Liver (tissue), 9 donors: ENCODE data around the gene PGLYRP3. TPM values are rescaled to one million over a fixed set of nuclear protein-coding genes. Genes with fewer than 3 reads are reported as not detected.

ENCODE experiments used
- DNase-seq: peaks from one replicate; pipeline ENCODE4 v3.0.0-alpha.2; 2017; ENCODE audit warnings: low spot score
- H3K27ac ChIP-seq, 2 donors: one replicate each; pipeline ENCODE4 v1.7.0; 2013; ENCODE audit warnings: inconsistent platforms in 2 of 2, low read length in 2 of 2, control low read depth in 1 of 2, low read depth in 1 of 2, mild to moderate bottlenecking in 1 of 2
- H3K27me3 ChIP-seq, 4 donors: one replicate each; pipeline versions ENCODE4 v1.6.1 to v1.7.0; 2013; ENCODE audit warnings: low read length in 3 of 4, inconsistent platforms in 1 of 4, mild to moderate bottlenecking in 1 of 4, moderate library complexity in 1 of 4; ENCODE audit not compliant: control insufficient read depth in 4 of 4, insufficient read depth in 4 of 4
- H3K36me3 ChIP-seq, 4 donors: one replicate each; pipeline versions ENCODE4 v1.6.1 to v1.7.0; 2013; ENCODE audit warnings: low read length in 3 of 4, mild to moderate bottlenecking in 3 of 4, low read depth in 1 of 4, moderate library complexity in 1 of 4; ENCODE audit not compliant: control insufficient read depth in 4 of 4, insufficient read depth in 3 of 4
- H3K4me1 ChIP-seq, 4 donors: one replicate each; pipeline versions ENCODE4 v1.6.1 to v1.7.0; 2013; ENCODE audit warnings: low read length in 3 of 4, mild to moderate bottlenecking in 3 of 4, moderate library complexity in 1 of 4; ENCODE audit not compliant: control insufficient read depth in 4 of 4, insufficient read depth in 4 of 4
- H3K4me3 ChIP-seq, 3 donors: one replicate each; pipeline versions ENCODE4 v1.6.1 to v1.7.0; 2013; ENCODE audit warnings: low read length in 3 of 3, control low read depth in 1 of 3, low read depth in 1 of 3, mild to moderate bottlenecking in 1 of 3
- H3K9ac ChIP-seq, 2 donors: one replicate each; pipeline ENCODE4 v1.7.0; 2013; ENCODE audit warnings: low read length in 2 of 2, mild to moderate bottlenecking in 2 of 2, moderate library complexity in 2 of 2, control low read depth in 1 of 2, low read depth in 1 of 2
- H3K9me3 ChIP-seq, 4 donors: one replicate each; pipeline versions ENCODE4 v1.6.1 to v1.7.0; 2013; ENCODE audit warnings: low read length in 3 of 4; ENCODE audit not compliant: control insufficient read depth in 4 of 4
- EGR1 ChIP-seq, 2 donors: IDR thresholded peaks; 2 replicates each; pipeline ENCODE4 v1.6.1; 2016 to 2018; ENCODE audit warnings: antibody characterized with exemption in 2 of 2, low read depth in 2 of 2
- FOXA1 ChIP-seq: IDR thresholded peaks from 2 replicates; pipeline ENCODE4 v1.6.1; 2016; ENCODE audit warnings: antibody characterized with exemption
- FOXA2 ChIP-seq: IDR thresholded peaks from 2 replicates; pipeline ENCODE4 v1.6.1; 2016; ENCODE audit warnings: antibody characterized with exemption
- GABPA ChIP-seq, 2 donors: IDR thresholded peaks in 1 of 2; conservative IDR thresholded peaks in 1 of 2; 2 replicates each; pipeline ENCODE4 v1.6.1; 2016; ENCODE audit warnings: antibody characterized with exemption in 2 of 2, mild to moderate bottlenecking in 1 of 2, moderate library complexity in 1 of 2
- HNF4A ChIP-seq, 2 donors: conservative IDR thresholded peaks; 2 replicates each; pipeline ENCODE4 v1.6.1; 2016; ENCODE audit warnings: antibody characterized with exemption in 2 of 2, mild to moderate bottlenecking in 2 of 2
- HNF4G ChIP-seq: IDR thresholded peaks from 2 replicates; pipeline ENCODE4 v1.6.1; 2016; ENCODE audit warnings: antibody characterized with exemption
- JUND ChIP-seq, 2 donors: IDR thresholded peaks; 2 replicates each; pipeline ENCODE4 v1.6.1; 2016; ENCODE audit warnings: antibody characterized with exemption in 2 of 2
- NR2F2 ChIP-seq: IDR thresholded peaks from 2 replicates; pipeline ENCODE4 v1.6.1; 2016; ENCODE audit warnings: antibody characterized with exemption
- RAD21 ChIP-seq, 2 donors: IDR thresholded peaks; 2 replicates each; pipeline ENCODE4 v1.6.1; 2016; ENCODE audit warnings: antibody characterized with exemption in 2 of 2, mild to moderate bottlenecking in 2 of 2
- RXRA ChIP-seq, 2 donors: IDR thresholded peaks; 2 replicates each; pipeline ENCODE4 v1.6.1; 2017 to 2018; ENCODE audit warnings: antibody characterized with exemption in 2 of 2, mild to moderate bottlenecking in 1 of 2
- SP1 ChIP-seq: IDR thresholded peaks from 2 replicates; pipeline ENCODE4 v1.6.1; 2018; ENCODE audit warnings: antibody characterized with exemption, mild to moderate bottlenecking
- TAF1 ChIP-seq: conservative IDR thresholded peaks from 2 replicates; pipeline ENCODE4 v1.6.1; 2016; ENCODE audit warnings: antibody characterized with exemption, mild to moderate bottlenecking
- YY1 ChIP-seq: IDR thresholded peaks from 2 replicates; pipeline ENCODE4 v1.6.1; 2016; ENCODE audit warnings: antibody characterized with exemption, mild to moderate bottlenecking
- WGBS: extraction: QIAGEN DNeasy Blood & Tissue Kit; methylation state at CpG from one replicate; pipeline ENCODE4 v1.1.7; 2013; 5-methylcytosine and 5-hydroxymethylcytosine counted together
- polyA plus RNA-seq, 2 donors: library from polyadenylated mRNA; stranded (reverse) in 1 of 2; unstranded in 1 of 2; fragments of 200-250 nt in 1 of 2; fragments of >200 nt in 1 of 2; fragmentation: Nextera tagmentation in 1 of 2; extraction: Ambion mirVana in 1 of 2; gene quantifications; one replicate each; pipeline versions ENCODE4 v1.2.1 to v1.2.3, GENCODE V29; 2013 to 2015
- total RNA-seq, 2 donors: library from RNA; depleted of rRNA; stranded (reverse); fragments of >200 nt; gene quantifications; one replicate each; pipeline ENCODE4 v1.2.3, GENCODE V29; 2014
- TF ChIP-seq, protein P1 (sequence below): IDR thresholded peaks from 2 replicates; pipeline ENCODE4 v1.6.1; 2016; ENCODE audit warnings: antibody characterized with exemption, mild to moderate bottlenecking
- TF ChIP-seq, protein P2 (sequence below): IDR thresholded peaks from 2 replicates; pipeline ENCODE4 v1.6.1; 2016; ENCODE audit warnings: antibody characterized with exemption
- TF ChIP-seq, protein P3 (sequence below): IDR thresholded peaks from 2 replicates; pipeline ENCODE4 v1.6.1; 2016; ENCODE audit warnings: antibody characterized with exemption
- TF ChIP-seq, protein P4 (sequence below): fragments of 150-350 bp; IDR thresholded peaks from 2 replicates; pipeline ENCODE4 v1.5.1; 2017; ENCODE audit warnings: improper control_type of control experiment, low read depth, low read length; ENCODE audit not compliant: missing input control
- donor health status: healthy.
- donor health status: healthy.
- donor health status: healthy.
- donor health status: healthy.
- donor health status: healthy.

The PGLYRP3 gene
- total and polyA plus RNA-seq, 4 donors: not detected

DNA sequence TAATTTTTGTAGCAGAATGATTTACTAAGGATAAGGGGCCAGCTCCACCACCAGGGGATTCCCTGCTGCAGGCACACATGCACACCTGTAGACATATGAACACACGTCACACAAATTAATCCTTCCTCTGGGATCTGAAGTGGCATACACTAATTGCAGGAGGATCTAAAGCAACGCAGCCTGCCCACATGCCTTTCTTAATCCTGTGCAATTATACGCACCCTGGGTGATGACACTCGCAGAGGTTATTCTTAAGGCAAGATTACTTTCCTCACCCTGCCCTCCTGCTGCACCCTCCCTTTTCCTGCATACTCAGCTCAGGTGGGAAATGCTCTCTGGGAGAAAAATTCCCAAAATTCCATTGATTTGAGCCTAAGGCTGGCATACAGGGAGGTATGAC, 60.8 kb downstream of the PGLYRP3 start:
- no peaks in the 10 kb centered on the region for H3K4me1 ChIP-seq

DNA sequence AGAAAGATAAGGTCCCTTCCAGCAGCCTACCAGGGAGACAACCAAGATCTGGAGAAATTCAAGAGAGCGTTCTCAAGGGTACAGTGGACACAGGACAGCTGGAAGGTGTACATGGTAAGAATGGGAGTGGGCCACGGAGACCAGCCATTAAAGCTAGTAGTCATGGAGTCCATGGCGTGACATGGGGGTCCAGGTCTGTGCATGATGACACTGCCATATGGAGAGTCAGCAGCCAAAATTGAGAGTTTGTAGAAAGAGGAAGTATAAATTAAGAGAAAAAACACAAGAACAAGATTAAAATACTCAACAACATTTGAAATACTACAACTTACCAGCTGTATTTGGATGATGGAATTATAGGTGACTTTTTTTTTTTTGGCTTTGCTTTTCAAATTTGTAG, 61.2 kb downstream of the PGLYRP3 start:
- H3K9ac ChIP-seq: no peak overlapping the region
- WGBS: 83% methylated on average over 3 of the region's 3 CpGs
- TF ChIP-seq RAD21 (IDR thresholded peaks at IDR 0.05): no peak
- no peak for TF ChIP-seq HNF4A (conservative IDR thresholded peaks at IDR 0.05)
- TF ChIP-seq YY1: no peak
- TF ChIP-seq RXRA (IDR thresholded peaks at IDR 0.05): no peak
- no peak for TF ChIP-seq EGR1 (IDR thresholded peaks at IDR 0.05; ENCODE audit: low read depth in 2 of 2)
- no peak for TF ChIP-seq NR2F2
- TF ChIP-seq GABPA (IDR thresholded peaks at IDR 0.05 in 1 of 2, conservative IDR thresholded peaks at IDR 0.05 in 1 of 2): no peak
- TF ChIP-seq, protein P1, sequence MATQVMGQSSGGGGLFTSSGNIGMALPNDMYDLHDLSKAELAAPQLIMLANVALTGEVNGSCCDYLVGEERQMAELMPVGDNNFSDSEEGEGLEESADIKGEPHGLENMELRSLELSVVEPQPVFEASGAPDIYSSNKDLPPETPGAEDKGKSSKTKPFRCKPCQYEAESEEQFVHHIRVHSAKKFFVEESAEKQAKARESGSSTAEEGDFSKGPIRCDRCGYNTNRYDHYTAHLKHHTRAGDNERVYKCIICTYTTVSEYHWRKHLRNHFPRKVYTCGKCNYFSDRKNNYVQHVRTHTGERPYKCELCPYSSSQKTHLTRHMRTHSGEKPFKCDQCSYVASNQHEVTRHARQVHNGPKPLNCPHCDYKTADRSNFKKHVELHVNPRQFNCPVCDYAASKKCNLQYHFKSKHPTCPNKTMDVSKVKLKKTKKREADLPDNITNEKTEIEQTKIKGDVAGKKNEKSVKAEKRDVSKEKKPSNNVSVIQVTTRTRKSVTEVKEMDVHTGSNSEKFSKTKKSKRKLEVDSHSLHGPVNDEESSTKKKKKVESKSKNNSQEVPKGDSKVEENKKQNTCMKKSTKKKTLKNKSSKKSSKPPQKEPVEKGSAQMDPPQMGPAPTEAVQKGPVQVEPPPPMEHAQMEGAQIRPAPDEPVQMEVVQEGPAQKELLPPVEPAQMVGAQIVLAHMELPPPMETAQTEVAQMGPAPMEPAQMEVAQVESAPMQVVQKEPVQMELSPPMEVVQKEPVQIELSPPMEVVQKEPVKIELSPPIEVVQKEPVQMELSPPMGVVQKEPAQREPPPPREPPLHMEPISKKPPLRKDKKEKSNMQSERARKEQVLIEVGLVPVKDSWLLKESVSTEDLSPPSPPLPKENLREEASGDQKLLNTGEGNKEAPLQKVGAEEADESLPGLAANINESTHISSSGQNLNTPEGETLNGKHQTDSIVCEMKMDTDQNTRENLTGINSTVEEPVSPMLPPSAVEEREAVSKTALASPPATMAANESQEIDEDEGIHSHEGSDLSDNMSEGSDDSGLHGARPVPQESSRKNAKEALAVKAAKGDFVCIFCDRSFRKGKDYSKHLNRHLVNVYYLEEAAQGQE: no peak

More for the DNA sequence above, 60.8 kb downstream of the PGLYRP3 start:
- Histone ChIP-seq H3K27ac (no peak overlapping the region), H3K4me3 (no peak overlapping the region), H3K9me3 (no peaks in the 10 kb centered on the region), H3K27me3 (peaks cover 0 to 7% (median 0%) of the 10 kb centered on the region in 4 donors), H3K36me3 (no peaks in the 10 kb centered on the region), H3K9ac (no peak overlapping the region)
- DNase-seq: no peak
- TF ChIP-seq FOXA1 (no peak), RXRA (IDR thresholded peaks at IDR 0.05) (no peak), FOXA2 (no peak), RAD21 (IDR thresholded peaks at IDR 0.05) (no peak), EGR1 (IDR thresholded peaks at IDR 0.05; ENCODE audit: low read depth in 2 of 2) (no peak), GABPA (IDR thresholded peaks at IDR 0.05 in 1 of 2, conservative IDR thresholded peaks at IDR 0.05 in 1 of 2) (no peak), JUND (IDR thresholded peaks at IDR 0.05) (no peak), HNF4A (conservative IDR thresholded peaks at IDR 0.05) (no peak), NR2F2 (no peak), TAF1 (no peak), HNF4G (no peak), SP1 (no peak), YY1 (no peak)
- TF ChIP-seq, protein P1: no peak
- TF ChIP-seq, protein P2, sequence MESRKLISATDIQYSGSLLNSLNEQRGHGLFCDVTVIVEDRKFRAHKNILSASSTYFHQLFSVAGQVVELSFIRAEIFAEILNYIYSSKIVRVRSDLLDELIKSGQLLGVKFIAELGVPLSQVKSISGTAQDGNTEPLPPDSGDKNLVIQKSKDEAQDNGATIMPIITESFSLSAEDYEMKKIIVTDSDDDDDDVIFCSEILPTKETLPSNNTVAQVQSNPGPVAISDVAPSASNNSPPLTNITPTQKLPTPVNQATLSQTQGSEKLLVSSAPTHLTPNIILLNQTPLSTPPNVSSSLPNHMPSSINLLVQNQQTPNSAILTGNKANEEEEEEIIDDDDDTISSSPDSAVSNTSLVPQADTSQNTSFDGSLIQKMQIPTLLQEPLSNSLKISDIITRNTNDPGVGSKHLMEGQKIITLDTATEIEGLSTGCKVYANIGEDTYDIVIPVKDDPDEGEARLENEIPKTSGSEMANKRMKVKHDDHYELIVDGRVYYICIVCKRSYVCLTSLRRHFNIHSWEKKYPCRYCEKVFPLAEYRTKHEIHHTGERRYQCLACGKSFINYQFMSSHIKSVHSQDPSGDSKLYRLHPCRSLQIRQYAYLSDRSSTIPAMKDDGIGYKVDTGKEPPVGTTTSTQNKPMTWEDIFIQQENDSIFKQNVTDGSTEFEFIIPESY: no peak
- TF ChIP-seq, protein P3, sequence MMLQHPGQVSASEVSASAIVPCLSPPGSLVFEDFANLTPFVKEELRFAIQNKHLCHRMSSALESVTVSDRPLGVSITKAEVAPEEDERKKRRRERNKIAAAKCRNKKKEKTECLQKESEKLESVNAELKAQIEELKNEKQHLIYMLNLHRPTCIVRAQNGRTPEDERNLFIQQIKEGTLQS: no peak
- TF ChIP-seq, protein P4, sequence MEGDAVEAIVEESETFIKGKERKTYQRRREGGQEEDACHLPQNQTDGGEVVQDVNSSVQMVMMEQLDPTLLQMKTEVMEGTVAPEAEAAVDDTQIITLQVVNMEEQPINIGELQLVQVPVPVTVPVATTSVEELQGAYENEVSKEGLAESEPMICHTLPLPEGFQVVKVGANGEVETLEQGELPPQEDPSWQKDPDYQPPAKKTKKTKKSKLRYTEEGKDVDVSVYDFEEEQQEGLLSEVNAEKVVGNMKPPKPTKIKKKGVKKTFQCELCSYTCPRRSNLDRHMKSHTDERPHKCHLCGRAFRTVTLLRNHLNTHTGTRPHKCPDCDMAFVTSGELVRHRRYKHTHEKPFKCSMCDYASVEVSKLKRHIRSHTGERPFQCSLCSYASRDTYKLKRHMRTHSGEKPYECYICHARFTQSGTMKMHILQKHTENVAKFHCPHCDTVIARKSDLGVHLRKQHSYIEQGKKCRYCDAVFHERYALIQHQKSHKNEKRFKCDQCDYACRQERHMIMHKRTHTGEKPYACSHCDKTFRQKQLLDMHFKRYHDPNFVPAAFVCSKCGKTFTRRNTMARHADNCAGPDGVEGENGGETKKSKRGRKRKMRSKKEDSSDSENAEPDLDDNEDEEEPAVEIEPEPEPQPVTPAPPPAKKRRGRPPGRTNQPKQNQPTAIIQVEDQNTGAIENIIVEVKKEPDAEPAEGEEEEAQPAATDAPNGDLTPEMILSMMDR: no peak
- WGBS: 80% methylated on average over 4 of the region's 4 CpGs

More for the DNA sequence above, 61.2 kb downstream of the PGLYRP3 start:
- Histone ChIP-seq H3K4me3 (no peak overlapping the region), H3K36me3 (no peaks in the 10 kb centered on the region), H3K27ac (no peak overlapping the region), H3K9me3 (no peaks in the 10 kb centered on the region), H3K4me1 (no peaks in the 10 kb centered on the region), H3K27me3 (peaks cover 0 to 7% (median 0%) of the 10 kb centered on the region in 4 donors)
- no peak for DNase-seq
